ENCODE measurements around the gene KLF11.

The KLF11 gene

GRCh38 chr2:10043256-10043905 lies at the start of gene KLF11:
Gene KLF11 (plus strand): TSS chr2:10043550. CDS start chr2:10043717, 167 bp downstream.
- DNase-seq, result peak; percentile 76

DNA sequence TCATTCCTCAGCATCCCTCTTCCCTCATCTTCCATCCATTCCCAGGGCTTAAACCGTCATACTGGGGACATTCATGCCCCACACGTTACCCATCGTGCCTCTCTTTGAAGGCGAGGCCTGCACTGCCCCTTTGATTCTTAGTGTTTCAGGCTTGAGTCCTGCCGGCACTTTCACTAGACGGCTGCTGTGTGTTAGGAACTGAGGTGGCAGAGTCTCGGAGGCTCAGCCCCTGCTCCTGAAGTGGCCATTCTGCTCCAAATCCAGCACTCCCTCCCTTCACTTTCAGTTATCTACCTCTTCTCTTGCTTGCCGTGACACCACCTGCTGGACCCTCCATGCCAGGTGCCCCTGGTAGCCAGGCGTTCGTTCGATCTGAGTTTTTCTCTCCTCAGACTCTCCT lies 48.9 kb upstream of the KLF11 start:
- no peak for DNase-seq

- no peak for DNase-seq
These were observed 48.3 kb upstream of the KLF11 start for GRCh38 chr2:9995059-9995458.

GRCh38 chr2:9996321-9996720 lies 47.0 kb upstream of the KLF11 start:
- no peak for DNase-seq

DNA sequence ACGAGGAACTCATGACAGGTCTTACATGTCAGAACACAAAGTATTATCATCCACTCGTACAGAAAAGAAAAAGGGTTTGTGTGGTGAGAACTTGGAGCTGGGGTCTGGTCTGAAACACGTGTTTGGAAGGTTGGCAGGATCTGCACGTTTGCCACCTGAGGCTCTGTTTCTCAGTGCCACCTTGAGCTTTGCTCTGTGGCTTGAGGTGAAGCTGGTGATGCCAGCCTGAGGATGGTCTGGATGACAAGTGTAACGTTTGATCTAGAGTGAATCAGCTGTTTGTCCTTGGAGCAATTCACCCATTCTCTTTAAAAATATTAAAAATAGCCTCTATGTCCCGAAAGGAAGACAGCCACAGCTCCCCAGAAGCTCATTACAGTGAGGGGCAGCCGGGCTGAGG lies 45.4 kb upstream of the KLF11 start:
- no peak for DNase-seq

DNA sequence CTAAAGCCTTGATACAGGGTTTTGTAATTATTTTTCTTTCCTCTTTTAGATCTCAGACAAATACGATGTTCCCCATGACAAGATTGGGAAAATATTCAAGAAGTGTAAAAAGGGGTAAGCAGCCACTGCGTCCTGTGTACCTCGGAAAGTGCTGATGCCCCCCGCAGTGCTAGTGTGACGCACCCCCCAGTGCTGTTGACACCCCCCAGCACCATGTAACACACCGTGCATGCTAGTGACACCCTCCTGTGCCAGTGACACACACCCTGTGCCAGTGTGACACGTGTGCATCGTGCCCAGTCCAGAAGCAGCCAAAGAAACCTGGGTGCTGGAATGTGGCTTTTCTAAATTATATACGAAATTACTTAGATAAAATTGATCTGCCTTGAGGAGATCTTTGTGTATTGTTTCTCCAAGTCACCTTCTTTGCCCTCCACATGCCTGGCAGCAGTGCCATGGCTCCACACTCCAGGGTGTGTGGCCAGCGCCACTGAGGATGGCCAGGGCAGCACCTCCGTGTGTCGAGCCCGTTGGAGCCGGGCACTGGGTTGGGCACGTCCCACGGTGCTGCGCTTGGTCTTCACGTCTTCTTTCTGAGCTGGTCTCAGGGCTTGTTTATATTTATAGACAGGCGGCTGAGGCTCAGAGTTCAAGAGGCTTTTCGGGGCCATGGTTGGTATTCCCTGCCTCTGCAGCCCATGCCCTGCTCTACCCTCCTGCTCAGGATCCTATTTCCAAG lies 44.3 kb upstream of the KLF11 start:
- no peak for DNase-seq

DNA sequence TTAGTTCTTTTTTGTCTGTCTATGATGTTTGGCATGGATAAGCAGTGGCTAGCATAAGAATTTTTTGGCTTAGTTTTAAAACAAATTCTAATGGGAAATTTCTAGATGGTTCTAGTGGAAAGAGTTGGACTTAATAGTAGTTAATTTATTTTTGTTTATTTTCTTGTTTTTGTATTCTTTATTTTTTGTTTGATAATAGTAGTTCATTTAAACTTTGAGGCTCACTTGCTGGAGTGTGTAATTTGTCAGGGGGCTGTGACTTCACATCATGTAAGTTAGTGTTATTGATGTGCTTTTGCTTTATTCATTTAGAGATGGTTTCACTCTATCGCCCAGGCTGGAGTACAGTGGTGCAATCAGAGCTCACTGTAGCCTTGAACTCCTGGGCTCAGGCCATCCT lies 43.7 kb upstream of the KLF11 start:
- DNase-seq, result no peak

- no peak for DNase-seq
These were observed 42.8 kb upstream of the KLF11 start for GRCh38 chr2:10000541-10000940.

DNA sequence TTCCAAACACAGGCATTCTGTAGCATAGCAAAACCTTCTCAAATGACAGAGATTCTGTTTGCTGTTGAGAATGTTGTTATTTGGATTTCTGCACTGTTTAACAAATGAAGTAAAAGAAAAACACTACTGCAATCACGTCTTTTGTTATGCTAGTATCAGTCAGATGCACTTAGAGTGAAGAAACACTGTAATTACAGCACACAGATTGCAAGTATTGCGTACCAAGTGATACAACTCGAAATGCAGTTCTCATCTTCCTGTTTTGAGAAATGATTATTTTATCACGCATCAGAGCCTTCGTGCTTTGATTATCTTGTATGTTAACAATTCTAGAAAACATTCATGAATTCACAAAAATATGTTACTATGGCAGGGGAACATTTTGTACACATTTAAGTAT lies 41.8 kb upstream of the KLF11 start:
- DNase-seq, result no peak

GRCh38 chr2:10002109-10002508 lies 41.2 kb upstream of the KLF11 start:
- DNase-seq, result no peak

DNA sequence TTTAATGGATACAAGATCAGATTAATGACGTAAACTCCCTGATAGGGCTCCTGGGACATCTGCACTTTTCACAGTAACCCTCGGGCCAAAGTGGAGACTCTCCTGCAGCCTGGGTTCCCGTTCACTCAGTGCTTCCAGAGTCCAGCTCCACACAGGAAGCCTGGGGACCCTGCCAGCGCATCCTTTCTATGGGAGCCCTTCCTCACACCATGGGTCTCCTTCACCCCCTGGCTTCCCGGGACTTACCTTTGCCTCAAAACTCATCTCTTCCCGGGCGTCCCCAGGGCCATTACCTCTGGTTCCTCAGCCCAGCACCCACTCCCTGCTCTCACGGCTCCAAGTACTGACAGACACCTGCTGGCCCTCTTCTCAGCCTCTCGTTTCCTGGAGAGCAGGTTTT lies 40.7 kb upstream of the KLF11 start:
- DNase-seq, result no peak

DNA sequence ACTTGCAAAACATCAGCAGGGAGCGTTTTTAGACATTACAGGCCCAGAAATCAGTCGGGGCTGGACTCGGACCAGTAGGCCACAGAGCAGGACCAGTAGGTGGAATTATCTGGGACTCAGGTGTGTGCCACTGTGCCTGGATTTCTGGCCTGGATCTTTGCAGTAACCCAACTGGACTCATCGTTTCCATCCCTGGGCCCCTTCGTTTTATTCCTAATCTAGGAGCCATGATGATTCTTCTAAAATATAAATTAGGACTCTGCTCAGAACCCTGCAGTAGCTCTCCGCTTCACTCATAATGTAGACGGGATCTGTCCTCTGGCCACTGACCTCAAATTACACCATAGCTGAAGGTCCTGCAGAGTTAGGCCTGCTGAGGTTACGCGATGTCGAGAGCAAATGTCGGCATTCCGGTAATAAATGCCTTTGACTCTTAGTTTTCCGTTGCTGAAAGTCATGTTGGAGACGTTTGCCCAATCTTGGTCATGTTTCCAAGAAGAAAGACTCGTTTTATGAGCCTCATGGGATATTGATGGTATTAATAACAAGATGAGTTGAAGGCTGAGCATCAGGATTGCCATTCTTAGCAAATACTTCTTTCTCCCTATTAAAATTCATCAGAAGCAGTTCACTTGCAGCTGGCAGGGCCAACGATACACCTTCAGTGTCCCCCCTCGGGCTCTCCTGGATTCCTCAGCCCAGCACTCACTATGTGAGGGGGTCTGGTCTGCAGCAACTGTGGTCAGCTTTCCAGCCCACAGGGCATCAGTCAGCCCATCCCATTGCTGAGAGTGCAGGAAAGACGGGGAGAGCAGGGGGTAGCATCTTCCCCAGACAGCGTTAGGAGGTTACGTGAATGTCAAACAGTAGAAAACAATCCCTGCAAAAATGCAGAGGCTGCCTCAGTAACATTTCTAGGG lies 39.9 kb upstream of the KLF11 start:
- no peak for DNase-seq

DNA sequence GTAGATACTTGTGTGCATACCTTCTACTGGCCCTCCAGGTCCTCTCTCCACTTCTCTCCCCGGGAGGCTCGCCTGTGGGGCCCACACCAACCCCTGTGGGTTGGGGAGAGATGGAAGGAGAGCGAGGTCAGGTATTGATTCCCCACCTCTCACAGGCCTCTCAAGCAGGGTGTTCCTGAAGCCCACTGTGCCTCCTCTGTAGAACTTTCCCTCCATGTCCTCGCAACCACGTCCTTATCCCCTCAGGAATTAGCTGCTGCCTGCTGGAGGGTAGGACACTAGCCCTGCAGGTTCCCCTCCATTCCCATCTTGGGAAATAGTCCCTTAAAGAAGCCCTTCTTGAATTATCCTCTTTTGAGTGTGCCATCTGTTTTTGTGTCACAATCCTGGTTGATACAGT lies 38.9 kb upstream of the KLF11 start:
- DNase-seq, result no peak

GRCh38 chr2:10004836-10005235 lies 38.5 kb upstream of the KLF11 start:
- no peak for DNase-seq

DNA sequence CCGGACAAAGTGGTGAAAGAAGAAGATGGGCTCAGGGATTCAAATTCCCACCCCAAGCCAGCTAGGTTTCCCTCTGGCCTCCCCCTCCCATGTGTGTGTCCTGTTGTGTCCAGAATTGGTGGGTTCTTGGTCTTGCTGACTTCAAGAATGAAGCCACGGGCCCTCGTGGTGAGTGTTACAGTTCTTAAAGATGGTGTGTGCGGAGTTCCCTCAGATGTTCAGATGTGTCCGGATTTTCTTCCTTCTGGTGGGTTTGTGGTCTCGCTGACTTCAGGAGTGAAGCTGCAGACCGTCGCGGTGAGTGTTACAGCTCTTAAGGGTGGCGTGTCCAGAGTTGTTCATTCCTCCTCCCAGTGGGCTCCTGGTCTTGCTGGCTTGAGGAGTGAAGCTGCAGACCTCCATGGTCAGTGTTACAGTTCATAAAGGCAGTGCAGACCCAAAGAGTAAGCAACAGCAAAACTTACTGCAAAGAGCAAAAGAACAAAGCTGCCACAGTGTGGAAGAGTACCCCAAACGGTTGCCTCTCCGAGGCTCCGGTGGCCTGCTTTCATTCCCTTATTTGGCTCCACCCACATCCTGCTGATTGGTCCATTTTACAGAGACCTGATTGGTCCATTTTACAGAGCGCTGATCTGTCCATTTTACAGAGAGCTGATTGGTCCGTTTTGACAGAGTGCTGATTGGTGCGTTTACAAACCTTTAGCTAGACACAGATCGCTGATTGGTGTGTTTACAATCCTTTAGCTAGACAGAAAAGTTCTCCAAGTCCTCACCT lies 37.7 kb upstream of the KLF11 start:
- no peak for DNase-seq

DNA sequence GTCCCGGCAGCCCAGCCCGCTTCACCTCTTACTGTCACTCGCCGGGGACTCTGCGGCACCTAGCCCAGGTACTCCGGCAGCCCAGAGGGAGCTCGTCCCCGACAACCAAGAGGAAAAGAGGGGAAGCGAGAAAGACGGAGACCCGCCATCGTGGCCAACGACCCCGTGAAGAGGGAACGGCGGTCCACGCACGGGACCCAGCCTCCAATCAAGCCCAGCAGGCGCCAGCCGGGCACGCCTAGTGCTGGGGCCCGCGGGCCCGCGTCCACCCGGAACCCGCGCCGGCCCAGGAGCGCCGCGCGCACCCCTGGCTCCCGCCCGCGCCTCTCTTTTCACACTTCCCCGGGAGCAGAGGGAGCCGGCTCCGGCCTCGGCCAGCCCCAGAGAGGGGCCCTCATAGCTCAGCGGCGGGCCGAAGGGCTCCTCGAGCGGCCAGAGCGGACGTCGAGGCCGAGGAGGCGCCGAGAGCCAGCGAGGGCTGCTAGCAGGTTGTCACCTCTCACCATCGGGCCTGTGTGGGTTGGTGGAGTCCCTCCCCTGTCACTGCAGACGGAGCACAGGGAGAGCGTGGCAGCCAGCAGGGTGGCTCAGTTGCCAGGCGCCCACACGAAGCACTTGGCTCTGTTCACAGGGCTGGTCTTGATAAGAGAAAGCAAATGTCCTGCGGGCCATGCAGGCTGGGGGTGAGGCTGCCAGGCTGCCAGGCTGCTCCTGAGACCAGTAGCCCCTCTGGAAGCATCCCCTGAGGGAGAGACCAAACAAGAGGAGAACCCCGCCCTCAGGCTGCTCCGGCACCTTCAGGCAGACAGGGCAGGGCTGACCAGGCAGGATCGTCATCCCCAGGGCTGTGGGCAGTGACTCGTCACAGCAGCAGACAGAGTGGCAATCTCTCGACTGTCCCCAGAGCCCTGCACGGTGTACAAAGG lies 36.9 kb upstream of the KLF11 start:
- DNase-seq, result no peak

DNA sequence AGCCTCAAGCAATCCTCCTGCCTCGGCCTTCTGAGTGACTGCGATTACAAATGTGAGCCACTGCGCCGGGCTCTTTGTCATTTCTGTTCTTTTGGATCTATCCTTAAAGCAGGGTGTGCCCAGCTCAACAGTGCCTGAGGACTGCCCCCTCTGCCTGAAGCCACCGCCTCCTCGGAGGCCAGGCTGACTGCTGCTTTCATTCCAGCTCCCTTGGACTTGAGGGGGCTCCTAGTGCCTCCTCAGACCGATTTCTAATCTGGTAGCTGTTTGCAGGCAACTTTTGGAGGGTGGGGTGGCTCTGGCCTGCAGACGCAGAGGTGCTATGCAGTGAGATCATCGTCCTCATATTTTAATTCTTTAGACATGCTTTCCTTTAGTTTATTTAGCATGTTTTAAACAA lies 35.9 kb upstream of the KLF11 start:
- DNase-seq, result no peak

DNA sequence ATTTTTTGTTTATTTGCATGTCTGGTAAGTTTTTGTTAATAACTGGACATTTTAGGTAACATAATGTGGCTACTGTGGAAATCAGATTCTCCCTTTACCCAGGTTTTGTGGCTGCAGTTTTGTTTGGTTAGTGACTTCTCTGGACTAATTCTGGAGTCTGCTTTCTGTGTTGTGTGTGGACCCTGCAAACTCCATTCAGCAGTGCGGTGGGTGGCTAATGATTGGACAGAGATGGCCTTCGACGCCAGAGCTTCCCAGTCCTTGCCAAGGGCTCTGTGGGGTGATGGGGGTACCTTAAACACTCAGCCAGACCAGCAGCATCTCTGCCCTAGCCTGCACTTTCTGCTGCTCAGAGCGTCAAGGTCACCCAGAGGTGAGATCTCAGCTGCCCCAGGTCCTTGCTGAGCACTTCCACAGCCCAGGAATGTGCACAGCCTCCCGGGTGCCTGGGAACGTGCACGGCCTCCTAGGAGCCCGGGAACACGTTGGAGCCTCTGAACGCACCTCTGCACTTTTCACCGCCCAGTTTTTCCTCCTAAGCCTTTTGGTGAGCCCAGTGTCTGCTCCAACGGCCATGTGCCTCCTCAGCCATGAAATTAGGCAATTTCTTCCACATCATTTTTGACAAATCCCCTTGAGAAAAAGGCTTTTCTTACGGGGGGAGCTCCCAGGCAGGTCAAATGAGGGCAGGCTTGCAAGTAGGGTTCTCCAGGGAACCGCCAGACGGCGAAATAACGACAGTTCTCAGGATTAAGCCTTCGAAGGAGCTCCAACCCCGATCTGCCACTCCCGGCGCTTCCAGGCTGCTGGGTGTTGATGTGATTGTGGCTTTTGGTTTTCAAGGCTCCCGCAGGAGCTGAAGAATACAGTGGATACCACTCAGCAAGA lies 35.2 kb upstream of the KLF11 start:
- DNase-seq, result no peak

GRCh38 chr2:10008809-10009176 lies 34.6 kb upstream of the KLF11 start:
- DNase-seq, result no peak

GRCh38 chr2:10009271-10009810 lies 34.0 kb upstream of the KLF11 start:
- DNase-seq, result no peak
